Esophagus (tissue), 2 donors: Measurements from ENCODE around the gene SEH1L. TPM values are rescaled to one million over a fixed set of nuclear protein-coding genes. Genes with fewer than 3 reads are reported as not detected.
"Not testable (repeated sequence)": the region's sequence is repeated elsewhere in the genome, so short reads cannot be mapped to it uniquely, and the experiment has no call there.

Source experiments
- H3K27ac ChIP-seq, 2 donors: one replicate each; pipeline ENCODE4 v1.5.1; 2013; ENCODE audit warnings: low read depth in 2 of 2, mild to moderate bottlenecking in 2 of 2, inconsistent platforms in 1 of 2, low read length in 1 of 2, moderate library complexity in 1 of 2
- H3K27me3 ChIP-seq, 2 donors: one replicate each; pipeline ENCODE4 v1.6.1; 2013; ENCODE audit warnings: low read length in 2 of 2, control low read depth in 1 of 2, mild to moderate bottlenecking in 1 of 2; ENCODE audit not compliant: insufficient read depth in 2 of 2, control insufficient read depth in 1 of 2
- H3K36me3 ChIP-seq, 2 donors: one replicate each; pipeline ENCODE4 v1.6.1; 2013; ENCODE audit warnings: low read length in 1 of 2; ENCODE audit not compliant: control insufficient read depth in 2 of 2, insufficient read depth in 2 of 2
- H3K4me1 ChIP-seq, 2 donors: one replicate each; pipeline ENCODE4 v1.6.1; 2013; ENCODE audit warnings: low read length in 1 of 2; ENCODE audit not compliant: control insufficient read depth in 2 of 2, insufficient read depth in 2 of 2
- H3K4me3 ChIP-seq, 2 donors: one replicate each; pipeline ENCODE4 v1.5.1; 2013; ENCODE audit warnings: low read length in 2 of 2, mild to moderate bottlenecking in 2 of 2, low read depth in 1 of 2, moderate library complexity in 1 of 2
- H3K9me3 ChIP-seq, 2 donors: one replicate each; pipeline ENCODE4 v1.6.1; 2013; ENCODE audit warnings: mild to moderate bottlenecking in 2 of 2, low read depth in 1 of 2, low read length in 1 of 2, moderate library complexity in 1 of 2; ENCODE audit not compliant: control insufficient read depth in 2 of 2, insufficient read depth in 1 of 2
- WGBS, 2 donors: extraction: QIAGEN DNeasy Blood & Tissue Kit; methylation state at CpG; one replicate each; pipeline ENCODE4 v1.1.7; 2013; 5-methylcytosine and 5-hydroxymethylcytosine counted together
- polyA plus RNA-seq, 2 donors: library from polyadenylated mRNA; stranded (reverse); fragments of 200-250 nt; gene quantifications; one replicate each; pipeline ENCODE4 v1.2.3, GENCODE V29; 2013
- donor health status: healthy with polysubstance abuse.
- donor health status: Bipolar disorder and iron deficiency.

SEH1L gene
- polyA plus RNA-seq, 2 donors = 19.3 to 20.0 TPM

GRCh38 chr18:12963069-12963468, 15.3 kb downstream of the SEH1L start:
- no peak overlapping the region for H3K27ac ChIP-seq
- peaks cover 0 to 7% of the 10 kb centered on the region in 2 donors for H3K36me3 ChIP-seq

GRCh38 chr18:12968115-12968514, 20.3 kb downstream of the SEH1L start:
- Histone ChIP-seq H3K9me3 (peaks cover 0 to 3% of the 10 kb centered on the region in 2 donors), H3K4me3 (no peak overlapping the region), H3K4me1 (no peaks in the 10 kb centered on the region), H3K27ac (no peak overlapping the region), H3K27me3 (no peaks in the 10 kb centered on the region), H3K36me3 (peaks cover 7 to 8% of the 10 kb centered on the region in 2 donors)
- WGBS, 2 donors = 91 to 92% methylated on average over 4 of the region's 4 CpGs

More at GRCh38 chr18:12963069-12963468, 15.3 kb downstream of the SEH1L start:
- Histone ChIP-seq H3K4me1 (no peaks in the 10 kb centered on the region), H3K4me3 (no peak overlapping the region), H3K9me3 (peaks cover 0 to 3% of the 10 kb centered on the region in 2 donors), H3K27me3 (no peaks in the 10 kb centered on the region)
- WGBS, 2 donors = 84 to 96% methylated on average over 1 of the region's 1 CpG

- Histone ChIP-seq H3K27me3 (no peaks in the 10 kb centered on the region), H3K9me3 (peaks cover 0 to 3% of the 10 kb centered on the region in 2 donors), H3K36me3 (peaks cover 5 to 8% of the 10 kb centered on the region in 2 donors), H3K27ac (no peak overlapping the region), H3K4me1 (no peaks in the 10 kb centered on the region), H3K4me3 (no peak overlapping the region)
- 95 to 96% methylated on average over 6 of the region's 6 CpGs for WGBS, 2 donors
These were observed 20.8 kb downstream of the SEH1L start for GRCh38 chr18:12968619-12969018.

- Histone ChIP-seq H3K9me3 (no peaks in the 10 kb centered on the region), H3K4me3 (no peak overlapping the region), H3K27ac (no peak overlapping the region), H3K36me3 (peaks cover 8 to 10% of the 10 kb centered on the region in 2 donors), H3K4me1 (no peaks in the 10 kb centered on the region), H3K27me3 (no peaks in the 10 kb centered on the region)
- 92 to 97% methylated on average over 4 of the region's 4 CpGs for WGBS, 2 donors
These were observed 25.9 kb downstream of the SEH1L start for GRCh38 chr18:12973562-12974213.

- H3K27me3 ChIP-seq = no peaks in the 10 kb centered on the region
- H3K4me3 ChIP-seq = no peak overlapping the region
- H3K27ac ChIP-seq = no peak overlapping the region
- no peaks in the 10 kb centered on the region for H3K9me3 ChIP-seq
- no peaks in the 10 kb centered on the region for H3K4me1 ChIP-seq
- WGBS, 2 donors = 92 to 94% methylated on average over 6 of the region's 6 CpGs
- peaks cover 8 to 10% of the 10 kb centered on the region in 2 donors for H3K36me3 ChIP-seq
These were observed 27.7 kb downstream of the SEH1L start for GRCh38 chr18:12975488-12975887.

GRCh38 chr18:12976305-12976704, 28.5 kb downstream of the SEH1L start:
- no peaks in the 10 kb centered on the region for H3K9me3 ChIP-seq
- H3K27ac ChIP-seq = no peak overlapping the region
- peaks cover 8 to 10% of the 10 kb centered on the region in 2 donors for H3K36me3 ChIP-seq
- 83 to 90% methylated on average over 12 of the region's 12 CpGs for WGBS, 2 donors
- no peaks in the 10 kb centered on the region for H3K4me1 ChIP-seq
- no peak overlapping the region for H3K4me3 ChIP-seq
- no peaks in the 10 kb centered on the region for H3K27me3 ChIP-seq

GRCh38 chr18:12980065-12980464, 32.3 kb downstream of the SEH1L start:
- not testable (repeated sequence) for H3K9me3 ChIP-seq, H3K4me1 ChIP-seq, H3K4me3 ChIP-seq, H3K27ac ChIP-seq, H3K36me3 ChIP-seq, H3K27me3 ChIP-seq
- WGBS, 2 donors = 91 to 100% methylated on average over 6 to 19 of the region's 34 CpGs

GRCh38 chr18:12989397-12990122, 41.7 kb downstream of the SEH1L start:
- Histone ChIP-seq H3K27me3 (no peaks in the 10 kb centered on the region), H3K4me3 (no peak overlapping the region), H3K36me3 (no peaks in the 10 kb centered on the region), H3K4me1 (peaks cover 0 to 4% of the 10 kb centered on the region in 2 donors), H3K27ac (no peak overlapping the region), H3K9me3 (no peaks in the 10 kb centered on the region)
- WGBS, 2 donors = 87 to 89% methylated on average over 8 of the region's 8 CpGs

GRCh38 chr18:12990123-12990475, 42.3 kb downstream of the SEH1L start:
- 28 to 41% methylated on average over 2 of the region's 2 CpGs for WGBS, 2 donors
- H3K27me3 ChIP-seq = no peaks in the 10 kb centered on the region
- no peaks in the 10 kb centered on the region for H3K36me3 ChIP-seq
- peak overlapping the region in 1 of 2 donors; percentile 95 for H3K27ac ChIP-seq
- H3K9me3 ChIP-seq = no peaks in the 10 kb centered on the region
- H3K4me1 ChIP-seq = peaks cover 0 to 4% of the 10 kb centered on the region in 2 donors
- H3K4me3 ChIP-seq = peak overlapping the region in 1 of 2 donors; percentile 75

- peaks cover 0 to 4% of the 10 kb centered on the region in 2 donors for H3K4me1 ChIP-seq
- H3K27ac ChIP-seq = peak overlapping the region; percentile 84 to 95
- H3K9me3 ChIP-seq = no peaks in the 10 kb centered on the region
- no peaks in the 10 kb centered on the region for H3K27me3 ChIP-seq
- H3K36me3 ChIP-seq = no peaks in the 10 kb centered on the region
- peak overlapping the region; percentile 75 to 93 for H3K4me3 ChIP-seq
- 2 to 3% methylated on average over 11 of the region's 11 CpGs for WGBS, 2 donors
These were observed 42.8 kb downstream of the SEH1L start for GRCh38 chr18:12990641-12990966.
